Measurements from ENCODE around the gene KCP. TPM values are rescaled to one million over a fixed set of nuclear protein-coding genes. Genes with fewer than 3 reads are reported as not detected.

Gene KCP
- total and polyA plus RNA-seq, 2 of the 13 experiments (the other 11 are each of a cell fraction or from before 2014, with no cell fraction given) = 0.37 to 1.0 TPM

GRCh38 chr7:128827248-128827958, 83.1 kb downstream of the KCP start (continued):
- TF ChIP-seq MLXIP (CRISPR knock-in tag; IDR thresholded peaks at IDR 0.05; ENCODE audit: borderline replicate concordance) = no peak
- peak; percentile 85 for TF ChIP-seq FOSL2 (CRISPR knock-in tag; IDR thresholded peaks at IDR 0.05)
- TF ChIP-seq ZMYM4 (CRISPR knock-in tag; IDR thresholded peaks at IDR 0.05) = no peak
- TF ChIP-seq ERF (CRISPR knock-in tag; IDR thresholded peaks at IDR 0.05) = no peak
- no peak for TF ChIP-seq PTBP1 (IDR thresholded peaks at IDR 0.05; ENCODE audit: low read depth, low read length, poor library complexity, severe bottlenecking)
- no peak for TF ChIP-seq ZNF281 (CRISPR knock-in tag; IDR thresholded peaks at IDR 0.05; ENCODE audit: borderline replicate concordance)
- TF ChIP-seq JUNB (CRISPR knock-in tag; IDR thresholded peaks at IDR 0.05; ENCODE audit: borderline replicate concordance) = no peak
- TF ChIP-seq, protein P1, sequence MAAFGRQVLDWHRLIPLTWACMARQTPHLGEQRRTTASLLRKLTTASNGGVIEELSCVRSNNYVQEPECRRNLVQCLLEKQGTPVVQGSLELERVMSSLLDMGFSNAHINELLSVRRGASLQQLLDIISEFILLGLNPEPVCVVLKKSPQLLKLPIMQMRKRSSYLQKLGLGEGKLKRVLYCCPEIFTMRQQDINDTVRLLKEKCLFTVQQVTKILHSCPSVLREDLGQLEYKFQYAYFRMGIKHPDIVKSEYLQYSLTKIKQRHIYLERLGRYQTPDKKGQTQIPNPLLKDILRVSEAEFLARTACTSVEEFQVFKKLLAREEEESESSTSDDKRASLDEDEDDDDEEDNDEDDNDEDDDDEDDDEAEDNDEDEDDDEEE (CRISPR knock-in tag; IDR thresholded peaks at IDR 0.05) = no peak
- no peak for TF ChIP-seq CHD4 (IDR thresholded peaks at IDR 0.05; ENCODE audit: borderline replicate concordance, low read length)
- TF ChIP-seq HNRNPL (IDR thresholded peaks at IDR 0.05; ENCODE audit: low read depth, low read length) = 0 out of 2 replicates have a peak, but pooled peaks have one; percentile 39
- TF ChIP-seq ZNF703 (CRISPR knock-in tag; IDR thresholded peaks at IDR 0.05; ENCODE audit: borderline replicate concordance) = no peak
- TF ChIP-seq RAD21 (CRISPR knock-in tag; IDR thresholded peaks at IDR 0.05) = no peak
- no peak for TF ChIP-seq HNF1B (CRISPR knock-in tag; IDR thresholded peaks at IDR 0.05)
- no peak for TF ChIP-seq ATF7 (IDR thresholded peaks at IDR 0.05)
- no peak for TF ChIP-seq ATF7 (CRISPR knock-in tag; IDR thresholded peaks at IDR 0.05)
- no peak for TF ChIP-seq ZNF75D (CRISPR knock-in tag; IDR thresholded peaks at IDR 0.05; ENCODE audit: borderline replicate concordance)
- TF ChIP-seq POLR2AphosphoS2 (IDR thresholded peaks at IDR 0.05; ENCODE audit: low read depth, low read length) = no peak
- TF ChIP-seq DR1 (CRISPR knock-in tag; IDR thresholded peaks at IDR 0.05) = no peak
